ENCODE results near the gene TREML2.

- TF ChIP-seq POLR2A (IDR thresholded peaks at IDR 0.05) (no peak), CTCF (IDR thresholded peaks at IDR 0.05) (no peak)
Measured at GRCh38 chr6:41200296-41200900, 551 bp downstream of the TREML2 start.

All from right lobe of liver (tissue), 4 donors.